ENCODE measurements around the gene MALRD1. TPM values are rescaled to one million over a fixed set of nuclear protein-coding genes. Genes with fewer than 3 reads are reported as not detected.
A peak's percentile ranks its signal among the peaks of the same experiment; 100 is the strongest.

MALRD1 gene
- total and polyA plus RNA-seq, 4 donors: 1.4 to 7.5 (median 3.3) TPM

- WGBS (ENCODE audit: insufficient coverage): 96% methylated on average over 4 of the region's 6 CpGs
Observed at GRCh38 chr10:19578571-19578970, 530.0 kb downstream of the MALRD1 start.

GRCh38 chr10:19579761-19580545, 531.4 kb downstream of the MALRD1 start:
- no peak for DNase-seq (ENCODE audit: low read depth in 4 of 6, low spot score in 6 of 6)
- H3K27me3 ChIP-seq (ENCODE audit: control insufficient read depth, insufficient read depth, low read length): no peaks in the 10 kb centered on the region
- no peak overlapping the region for H3K27ac ChIP-seq (ENCODE audit: low read depth, low read length)
- H3K4me1 ChIP-seq (ENCODE audit: control insufficient read depth, insufficient read depth, low read length): no peaks in the 10 kb centered on the region
- WGBS (ENCODE audit: insufficient coverage): no CpG with 5 or more reads among the region's 7 CpGs
- no peaks in the 10 kb centered on the region for H3K9me3 ChIP-seq (ENCODE audit: control insufficient read depth, insufficient read depth, low read length)
- no peaks in the 10 kb centered on the region for H3K36me3 ChIP-seq (ENCODE audit: control insufficient read depth, insufficient read depth, low read length)
- H3K4me3 ChIP-seq (ENCODE audit: low read depth, low read length): no peak overlapping the region

More at GRCh38 chr10:19578571-19578970, 530.0 kb downstream of the MALRD1 start:
- DNase-seq (ENCODE audit: low read depth in 4 of 6, low spot score in 6 of 6): no peak
- no peaks in the 10 kb centered on the region for H3K36me3 ChIP-seq (ENCODE audit: control insufficient read depth, insufficient read depth, low read length)
- no peaks in the 10 kb centered on the region for H3K27me3 ChIP-seq (ENCODE audit: control insufficient read depth, insufficient read depth, low read length)
- H3K27ac ChIP-seq (ENCODE audit: low read depth, low read length): no peak overlapping the region
- no peaks in the 10 kb centered on the region for H3K4me1 ChIP-seq (ENCODE audit: control insufficient read depth, insufficient read depth, low read length)
- no peaks in the 10 kb centered on the region for H3K9me3 ChIP-seq (ENCODE audit: control insufficient read depth, insufficient read depth, low read length)
- no peak overlapping the region for H3K4me3 ChIP-seq (ENCODE audit: low read depth, low read length)

- no peaks in the 10 kb centered on the region for H3K4me1 ChIP-seq (ENCODE audit: control insufficient read depth, insufficient read depth, low read length)
- no peak overlapping the region for H3K4me3 ChIP-seq (ENCODE audit: low read depth, low read length)
- WGBS (ENCODE audit: insufficient coverage): no CpG with 5 or more reads among the region's 1 CpG
- no peaks in the 10 kb centered on the region for H3K27me3 ChIP-seq (ENCODE audit: control insufficient read depth, insufficient read depth, low read length)
- H3K36me3 ChIP-seq (ENCODE audit: control insufficient read depth, insufficient read depth, low read length): no peaks in the 10 kb centered on the region
- H3K27ac ChIP-seq (ENCODE audit: low read depth, low read length): no peak overlapping the region
- H3K9me3 ChIP-seq (ENCODE audit: control insufficient read depth, insufficient read depth, low read length): no peaks in the 10 kb centered on the region
- no peak for DNase-seq (ENCODE audit: low read depth in 4 of 6, low spot score in 6 of 6)
Observed at GRCh38 chr10:19580691-19581090, 532.1 kb downstream of the MALRD1 start.

- H3K36me3 ChIP-seq (ENCODE audit: control insufficient read depth, insufficient read depth, low read length): no peaks in the 10 kb centered on the region
- no peak overlapping the region for H3K27ac ChIP-seq (ENCODE audit: low read depth, low read length)
- no peaks in the 10 kb centered on the region for H3K4me1 ChIP-seq (ENCODE audit: control insufficient read depth, insufficient read depth, low read length)
- DNase-seq (ENCODE audit: low read depth in 4 of 6, low spot score in 6 of 6): no peak
- H3K27me3 ChIP-seq (ENCODE audit: control insufficient read depth, insufficient read depth, low read length): no peaks in the 10 kb centered on the region
- 78% methylated on average over 4 of the region's 8 CpGs for WGBS (ENCODE audit: insufficient coverage)
- H3K9me3 ChIP-seq (ENCODE audit: control insufficient read depth, insufficient read depth, low read length): no peaks in the 10 kb centered on the region
- no peak overlapping the region for H3K4me3 ChIP-seq (ENCODE audit: low read depth, low read length)
Observed at GRCh38 chr10:19588608-19589007, 540.0 kb downstream of the MALRD1 start.

- Histone ChIP-seq H3K27ac (ENCODE audit: low read depth, low read length) (no peak overlapping the region), H3K4me1 (ENCODE audit: control insufficient read depth, insufficient read depth, low read length) (no peaks in the 10 kb centered on the region), H3K36me3 (ENCODE audit: control insufficient read depth, insufficient read depth, low read length) (no peaks in the 10 kb centered on the region), H3K4me3 (ENCODE audit: low read depth, low read length) (no peak overlapping the region), H3K27me3 (ENCODE audit: control insufficient read depth, insufficient read depth, low read length) (no peaks in the 10 kb centered on the region), H3K9me3 (ENCODE audit: control insufficient read depth, insufficient read depth, low read length) (no peaks in the 10 kb centered on the region)
- no peak for DNase-seq (ENCODE audit: low read depth in 4 of 6, low spot score in 6 of 6)
- 98% methylated on average over 5 of the region's 5 CpGs for WGBS (ENCODE audit: insufficient coverage)
Observed at GRCh38 chr10:19592276-19592675, 543.7 kb downstream of the MALRD1 start.

- no peaks in the 10 kb centered on the region for H3K9me3 ChIP-seq (ENCODE audit: control insufficient read depth, insufficient read depth, low read length)
- WGBS (ENCODE audit: insufficient coverage): 90% methylated on average over 2 of the region's 9 CpGs
Observed at GRCh38 chr10:19595212-19595845, 546.7 kb downstream of the MALRD1 start.

GRCh38 chr10:19605806-19606205, 557.2 kb downstream of the MALRD1 start:
- Histone ChIP-seq H3K27ac (ENCODE audit: low read depth, low read length) (no peak overlapping the region), H3K9me3 (ENCODE audit: control insufficient read depth, insufficient read depth, low read length) (no peaks in the 10 kb centered on the region), H3K27me3 (ENCODE audit: control insufficient read depth, insufficient read depth, low read length) (no peaks in the 10 kb centered on the region), H3K4me1 (ENCODE audit: control insufficient read depth, insufficient read depth, low read length) (no peaks in the 10 kb centered on the region), H3K4me3 (ENCODE audit: low read depth, low read length) (no peak overlapping the region), H3K36me3 (ENCODE audit: control insufficient read depth, insufficient read depth, low read length) (no peaks in the 10 kb centered on the region)
- DNase-seq (ENCODE audit: low read depth in 4 of 6, low spot score in 6 of 6): no peak
- WGBS (ENCODE audit: insufficient coverage): no CpG with 5 or more reads among the region's 2 CpGs

More at GRCh38 chr10:19595212-19595845, 546.7 kb downstream of the MALRD1 start:
- peak in 1 of 6 donors; percentile 26 for DNase-seq (ENCODE audit: low read depth in 4 of 6, low spot score in 6 of 6)
- Histone ChIP-seq H3K4me3 (ENCODE audit: low read depth, low read length) (no peak overlapping the region), H3K27ac (ENCODE audit: low read depth, low read length) (no peak overlapping the region), H3K4me1 (ENCODE audit: control insufficient read depth, insufficient read depth, low read length) (no peaks in the 10 kb centered on the region), H3K27me3 (ENCODE audit: control insufficient read depth, insufficient read depth, low read length) (no peaks in the 10 kb centered on the region), H3K36me3 (ENCODE audit: control insufficient read depth, insufficient read depth, low read length) (no peaks in the 10 kb centered on the region)

- no peak for DNase-seq (ENCODE audit: low read depth in 4 of 6, low spot score in 6 of 6)
- Histone ChIP-seq H3K36me3 (ENCODE audit: control insufficient read depth, insufficient read depth, low read length) (no peaks in the 10 kb centered on the region), H3K27me3 (ENCODE audit: control insufficient read depth, insufficient read depth, low read length) (no peaks in the 10 kb centered on the region), H3K4me1 (ENCODE audit: control insufficient read depth, insufficient read depth, low read length) (no peaks in the 10 kb centered on the region), H3K4me3 (ENCODE audit: low read depth, low read length) (no peak overlapping the region), H3K9me3 (ENCODE audit: control insufficient read depth, insufficient read depth, low read length) (no peaks in the 10 kb centered on the region), H3K27ac (ENCODE audit: low read depth, low read length) (no peak overlapping the region)
- WGBS (ENCODE audit: insufficient coverage): 100% methylated on average over 2 of the region's 4 CpGs
Observed at GRCh38 chr10:19606968-19607367, 558.4 kb downstream of the MALRD1 start.

- Histone ChIP-seq H3K27me3 (ENCODE audit: control insufficient read depth, insufficient read depth, low read length) (no peaks in the 10 kb centered on the region), H3K27ac (ENCODE audit: low read depth, low read length) (no peak overlapping the region), H3K4me1 (ENCODE audit: control insufficient read depth, insufficient read depth, low read length) (no peaks in the 10 kb centered on the region), H3K4me3 (ENCODE audit: low read depth, low read length) (no peak overlapping the region), H3K36me3 (ENCODE audit: control insufficient read depth, insufficient read depth, low read length) (no peaks in the 10 kb centered on the region), H3K9me3 (ENCODE audit: control insufficient read depth, insufficient read depth, low read length) (no peaks in the 10 kb centered on the region)
- no peak for DNase-seq (ENCODE audit: low read depth in 4 of 6, low spot score in 6 of 6)
Observed at GRCh38 chr10:19611775-19612174, 563.2 kb downstream of the MALRD1 start.

GRCh38 chr10:19616966-19617365, 568.4 kb downstream of the MALRD1 start:
- no peak overlapping the region for H3K27ac ChIP-seq (ENCODE audit: low read depth, low read length)
- WGBS (ENCODE audit: insufficient coverage): no CpG with 5 or more reads among the region's 2 CpGs
- no peak for DNase-seq (ENCODE audit: low read depth in 4 of 6, low spot score in 6 of 6)
- H3K27me3 ChIP-seq (ENCODE audit: control insufficient read depth, insufficient read depth, low read length): no peaks in the 10 kb centered on the region
- no peaks in the 10 kb centered on the region for H3K36me3 ChIP-seq (ENCODE audit: control insufficient read depth, insufficient read depth, low read length)
- no peaks in the 10 kb centered on the region for H3K9me3 ChIP-seq (ENCODE audit: control insufficient read depth, insufficient read depth, low read length)
- no peaks in the 10 kb centered on the region for H3K4me1 ChIP-seq (ENCODE audit: control insufficient read depth, insufficient read depth, low read length)
- no peak overlapping the region for H3K4me3 ChIP-seq (ENCODE audit: low read depth, low read length)
